Measurements from ENCODE around the gene RBP5.
"Not testable (repeated sequence)": the region's sequence is repeated elsewhere in the genome, so short reads cannot be mapped to it uniquely, and the experiment has no call there.

The RBP5 gene

GRCh38 chr12:7108003-7108795, 20.5 kb downstream of the RBP5 start:
- TF ChIP-seq, protein P1, sequence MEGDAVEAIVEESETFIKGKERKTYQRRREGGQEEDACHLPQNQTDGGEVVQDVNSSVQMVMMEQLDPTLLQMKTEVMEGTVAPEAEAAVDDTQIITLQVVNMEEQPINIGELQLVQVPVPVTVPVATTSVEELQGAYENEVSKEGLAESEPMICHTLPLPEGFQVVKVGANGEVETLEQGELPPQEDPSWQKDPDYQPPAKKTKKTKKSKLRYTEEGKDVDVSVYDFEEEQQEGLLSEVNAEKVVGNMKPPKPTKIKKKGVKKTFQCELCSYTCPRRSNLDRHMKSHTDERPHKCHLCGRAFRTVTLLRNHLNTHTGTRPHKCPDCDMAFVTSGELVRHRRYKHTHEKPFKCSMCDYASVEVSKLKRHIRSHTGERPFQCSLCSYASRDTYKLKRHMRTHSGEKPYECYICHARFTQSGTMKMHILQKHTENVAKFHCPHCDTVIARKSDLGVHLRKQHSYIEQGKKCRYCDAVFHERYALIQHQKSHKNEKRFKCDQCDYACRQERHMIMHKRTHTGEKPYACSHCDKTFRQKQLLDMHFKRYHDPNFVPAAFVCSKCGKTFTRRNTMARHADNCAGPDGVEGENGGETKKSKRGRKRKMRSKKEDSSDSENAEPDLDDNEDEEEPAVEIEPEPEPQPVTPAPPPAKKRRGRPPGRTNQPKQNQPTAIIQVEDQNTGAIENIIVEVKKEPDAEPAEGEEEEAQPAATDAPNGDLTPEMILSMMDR (conservative IDR thresholded peaks at IDR 0.05; ENCODE audit: low read length): no peak
- peak; percentile 74 for DNase-seq (ENCODE audit: low read depth)
- peak overlapping the region; percentile 89 for H3K4me3 ChIP-seq (ENCODE audit: low read length)

DNA sequence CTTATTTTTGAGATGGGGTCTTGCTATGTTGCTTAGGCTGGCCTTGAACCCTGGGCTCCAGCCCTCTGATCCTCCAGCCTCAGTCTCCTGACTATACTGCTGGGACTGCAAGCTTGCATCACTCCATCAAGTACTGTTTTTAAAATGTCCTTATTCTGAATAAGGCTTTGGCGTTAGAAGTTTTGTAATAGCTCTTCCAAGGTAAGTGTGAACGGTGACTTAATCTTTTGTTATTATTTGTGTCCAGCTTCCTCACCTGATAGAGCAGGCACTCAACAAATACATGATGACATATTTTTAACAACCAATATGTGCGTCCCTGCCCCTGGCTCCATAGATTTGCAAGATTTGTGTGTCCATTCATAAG, 21.1 kb downstream of the RBP5 start:
- DNase-seq (ENCODE audit: low read depth): peak; percentile 11
- TF ChIP-seq, protein P1 (conservative IDR thresholded peaks at IDR 0.05; ENCODE audit: low read length): no peak
- peak overlapping the region; percentile 89 for H3K4me3 ChIP-seq (ENCODE audit: low read length)

- DNase-seq (ENCODE audit: low read depth): not testable (repeated sequence)
- peak overlapping the region; percentile 16 for H3K4me3 ChIP-seq (ENCODE audit: low read length)
Measured at GRCh38 chr12:7107181-7107580, 21.5 kb downstream of the RBP5 start.

DNA sequence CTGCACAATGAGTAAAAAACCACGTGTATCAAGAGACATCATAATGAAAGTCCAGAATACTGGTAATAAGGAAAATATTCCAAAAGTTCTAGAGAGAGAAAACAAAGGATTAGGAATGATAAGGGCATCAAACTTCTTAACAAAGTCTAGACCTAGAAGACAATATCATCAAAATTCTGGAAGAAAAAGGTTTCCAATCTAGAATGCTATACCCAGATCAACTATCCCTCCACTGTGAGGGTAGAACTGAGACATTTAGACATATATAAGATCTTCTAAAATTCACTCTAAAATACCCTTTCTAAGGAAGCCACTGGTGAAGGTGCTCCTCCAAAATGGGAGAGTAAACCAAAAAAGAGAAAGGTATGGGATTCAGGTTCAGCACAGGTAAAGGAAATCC, 22.6 kb downstream of the RBP5 start:
- H3K4me3 ChIP-seq (ENCODE audit: low read length): no peak overlapping the region
- TF ChIP-seq, protein P1 (conservative IDR thresholded peaks at IDR 0.05; ENCODE audit: low read length): no peak
- no peak for DNase-seq (ENCODE audit: low read depth)

DNA sequence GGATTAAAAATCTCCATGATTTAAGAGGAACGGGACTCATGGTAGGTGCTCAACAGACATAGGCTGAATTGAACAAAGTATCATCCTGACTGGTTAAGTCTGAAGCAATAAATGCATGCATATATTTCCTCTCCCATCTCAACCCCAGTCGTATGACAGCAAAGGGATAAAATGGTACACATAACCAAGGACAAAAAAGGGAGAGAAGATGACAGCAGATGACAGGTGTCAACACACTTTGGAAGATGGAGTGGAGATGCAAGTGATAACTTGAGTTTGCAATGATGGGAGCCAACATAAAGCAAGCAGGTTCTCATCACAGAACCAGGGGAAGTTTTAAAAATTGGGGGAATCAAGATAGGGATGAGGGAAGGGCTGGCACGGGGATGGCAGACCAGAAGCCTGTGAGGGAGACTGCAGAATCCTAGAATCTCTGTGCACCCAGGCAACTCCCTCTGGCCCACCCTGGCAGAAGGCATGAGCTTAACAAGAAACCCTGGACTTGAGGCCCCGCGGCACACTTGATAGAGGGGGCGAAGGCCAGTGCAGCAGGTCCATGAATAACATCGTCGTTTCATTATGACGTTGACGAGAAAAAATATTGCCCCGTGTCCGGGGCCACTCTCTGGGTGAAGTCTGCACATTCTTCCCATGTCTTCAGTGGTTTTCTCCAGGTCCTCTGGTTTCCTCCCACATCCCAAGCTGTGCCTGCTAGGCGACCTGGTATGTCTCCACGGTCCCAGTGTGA, 24.7 kb downstream of the RBP5 start:
- no peak overlapping the region for H3K4me3 ChIP-seq (ENCODE audit: low read length)
- TF ChIP-seq, protein P1 (conservative IDR thresholded peaks at IDR 0.05; ENCODE audit: low read length): no peak
- no peak for DNase-seq (ENCODE audit: low read depth)

DNA sequence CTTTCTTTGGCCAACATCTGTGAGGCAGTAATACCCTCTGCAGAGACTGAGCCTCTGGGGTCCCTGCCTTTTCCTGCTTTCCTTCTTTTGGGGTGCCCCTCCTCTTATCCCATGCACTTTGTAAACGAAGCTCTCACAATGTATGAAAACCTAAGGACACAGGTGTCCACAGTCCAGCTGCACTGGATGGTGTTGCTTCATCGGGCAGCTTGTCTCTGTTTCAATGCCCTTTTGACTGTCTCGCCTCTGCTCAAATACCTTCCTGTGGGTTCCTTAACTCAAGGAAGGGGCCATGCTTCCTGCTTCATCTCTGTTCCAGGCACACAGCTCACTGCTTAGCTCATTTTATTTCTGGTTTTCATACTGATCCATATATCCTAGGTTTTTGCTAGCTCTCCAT, 26.1 kb downstream of the RBP5 start:
- no peak overlapping the region for H3K4me3 ChIP-seq (ENCODE audit: low read length)
- TF ChIP-seq, protein P1 (conservative IDR thresholded peaks at IDR 0.05; ENCODE audit: low read length): no peak
- no peak for DNase-seq (ENCODE audit: low read depth)

DNA sequence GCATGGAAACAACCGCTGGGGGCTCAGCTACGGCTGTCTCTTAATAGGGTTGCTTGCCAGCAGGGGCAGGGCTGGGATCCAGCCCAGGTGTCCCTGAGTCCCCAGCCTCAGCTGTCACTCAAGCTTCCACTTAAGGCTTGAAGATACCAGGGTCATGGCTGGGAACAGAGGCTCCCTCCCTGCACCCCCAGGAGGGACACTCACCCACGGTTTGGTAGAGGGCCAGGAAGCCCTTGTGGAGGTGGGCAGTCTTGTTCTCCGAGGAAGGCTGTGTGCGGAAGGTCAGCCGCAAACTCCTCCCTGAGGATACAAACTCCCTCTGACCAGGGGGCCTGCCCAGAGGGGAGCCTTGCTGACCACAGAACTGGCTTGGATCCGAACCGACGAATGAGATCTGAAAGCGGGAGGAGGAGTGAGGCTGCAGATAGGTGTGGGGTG, 27.0 kb downstream of the RBP5 start:
- H3K4me3 ChIP-seq (ENCODE audit: low read length): no peak overlapping the region
- DNase-seq (ENCODE audit: low read depth): no peak
- TF ChIP-seq, protein P1 (conservative IDR thresholded peaks at IDR 0.05; ENCODE audit: low read length): no peak
